CD4-positive, CD25-positive, alpha-beta regulatory T cell (primary cell): ENCODE measurements around the gene NFATC2. TPM values are rescaled to one million over a fixed set of nuclear protein-coding genes. Genes with fewer than 3 reads are reported as not detected.

Experiments
- ATAC-seq, 2 donors: fragments of 150-1000 bp; cut with Tn5 transposase; one replicate each; pipeline ENCODE4 v1.10.0; 2021; ENCODE audit warnings: low read depth in 2 of 2, moderate number of reproducible peaks in 2 of 2, moderate library complexity in 1 of 2
- DNase-seq, 3 donors: peaks; one replicate each; pipeline versions ENCODE4 v3.0.0 to v3.0.0-alpha.2; 2012 to 2022; ENCODE audit warnings: mixed read lengths in 1 of 3
- H3K27ac ChIP-seq: one replicate; pipeline ENCODE4 v1.7.0; 2013; ENCODE audit warnings: mild to moderate bottlenecking, low read length; ENCODE audit not compliant: insufficient read depth, poor library complexity, severe bottlenecking
- H3K27me3 ChIP-seq: one replicate; pipeline ENCODE4 v1.7.0; 2013; ENCODE audit warnings: low read length; ENCODE audit not compliant: control insufficient read depth, insufficient read depth
- H3K36me3 ChIP-seq: one replicate; pipeline ENCODE4 v1.7.0; 2013; ENCODE audit warnings: mild to moderate bottlenecking, low read length, moderate library complexity; ENCODE audit not compliant: control insufficient read depth, insufficient read depth
- H3K4me1 ChIP-seq: 2 replicates; pipeline ENCODE4 v1.7.0; 2013; ENCODE audit warnings: mild to moderate bottlenecking, low read length; ENCODE audit not compliant: insufficient read depth, control insufficient read depth, poor library complexity, severe bottlenecking
- H3K4me3 ChIP-seq: one replicate; pipeline ENCODE4 v1.7.0; 2013; ENCODE audit warnings: low read depth, mild to moderate bottlenecking, low read length, moderate library complexity
- H3K9me3 ChIP-seq, 2 experiments: 1 replicate in 1 of 2; 2 replicates in 1 of 2; pipeline ENCODE4 v1.7.0; 2013; ENCODE audit warnings: low read length in 2 of 2, mild to moderate bottlenecking in 1 of 2, moderate library complexity in 1 of 2; ENCODE audit not compliant: control insufficient read depth in 2 of 2
- H3K27ac Mint-ChIP-seq, 3 donors: one replicate each; pipeline ENCODE4 v1.8.0; 2020 to 2022; ENCODE audit warnings: mild to moderate bottlenecking in 3 of 3, mixed read lengths in 3 of 3, moderate library complexity in 2 of 3
- H3K27me3 Mint-ChIP-seq: one replicate; pipeline ENCODE4 v1.8.0; 2022; ENCODE audit warnings: mild to moderate bottlenecking, mixed read lengths
- H3K36me3 Mint-ChIP-seq: one replicate; pipeline ENCODE4 v1.8.0; 2020; ENCODE audit warnings: mixed read lengths
- H3K4me1 Mint-ChIP-seq, 4 donors: one replicate each; pipeline ENCODE4 v1.8.0; 2020 to 2022; ENCODE audit warnings: mixed read lengths in 4 of 4, mild to moderate bottlenecking in 1 of 4
- H3K4me3 Mint-ChIP-seq, 4 donors: one replicate each; pipeline ENCODE4 v1.8.0; 2020 to 2022; ENCODE audit warnings: mild to moderate bottlenecking in 4 of 4, mixed read lengths in 4 of 4, moderate library complexity in 3 of 4
- H3K9me3 Mint-ChIP-seq, 7 donors: one replicate each; pipeline ENCODE4 v1.8.0; 2020 to 2022; ENCODE audit warnings: mixed read lengths in 7 of 7, mild to moderate bottlenecking in 3 of 7, moderate library complexity in 2 of 7
- polyA plus RNA-seq, 4 donors: library from polyadenylated mRNA; unstranded; fragments of 300-500 nt; fragmentation: Illumina TruSeq; gene quantifications; one replicate each; pipeline ENCODE4 v1.2.3, GENCODE V29; 2021
- total RNA-seq: library from RNA; stranded (reverse); gene quantifications from one replicate; pipeline ENCODE4 v1.2.3, GENCODE V29; 2022

The NFATC2 gene
- total and polyA plus RNA-seq, 5 donors from 2014 or later, result 11.0 to 56.8 (median 14.2) TPM

- Mint-ChIP-seq H3K27ac (peak overlapping the region; percentile 27 to 73 (median 72)), H3K4me3 (no peak overlapping the region), H3K4me1 (peaks cover 17 to 27% (median 24%) of the 10 kb centered on the region in 4 donors)
Observed at GRCh38 chr20:51470499-51470820, 72.1 kb downstream of the NFATC2 start.

GRCh38 chr20:51469578-51470498 lies 72.7 kb downstream of the NFATC2 start:
- no peaks in the 10 kb centered on the region for H3K27me3 Mint-ChIP-seq
- ATAC-seq, result no peak
- Histone ChIP-seq H3K4me3 (no peak overlapping the region), H3K4me1 (peaks cover 4% of the 10 kb centered on the region), H3K27ac (no peak overlapping the region), H3K36me3 (peaks cover 87% of the 10 kb centered on the region), H3K9me3 (no peaks in the 10 kb centered on the region), H3K27me3 (no peaks in the 10 kb centered on the region)
- no peak overlapping the region for H3K4me3 Mint-ChIP-seq
- H3K9me3 Mint-ChIP-seq, result no peaks in the 10 kb centered on the region
- DNase-seq, result no peak
- H3K36me3 Mint-ChIP-seq, result peaks cover 45% of the 10 kb centered on the region
- peaks cover 17 to 27% (median 25%) of the 10 kb centered on the region in 4 donors for H3K4me1 Mint-ChIP-seq
- peak overlapping the region; percentile 10 to 73 (median 27) for H3K27ac Mint-ChIP-seq

More at GRCh38 chr20:51470499-51470820, 72.1 kb downstream of the NFATC2 start:
- no peaks in the 10 kb centered on the region for H3K27me3 Mint-ChIP-seq
- ATAC-seq (no peak), DNase-seq (no peak)
- no peak overlapping the region for H3K27ac ChIP-seq
- peaks cover 88% of the 10 kb centered on the region for H3K36me3 ChIP-seq
- no peaks in the 10 kb centered on the region for H3K9me3 Mint-ChIP-seq
- H3K9me3 ChIP-seq, result no peaks in the 10 kb centered on the region
- peaks cover 46% of the 10 kb centered on the region for H3K36me3 Mint-ChIP-seq
- no peaks in the 10 kb centered on the region for H3K27me3 ChIP-seq
- no peak overlapping the region for H3K4me3 ChIP-seq
- H3K4me1 ChIP-seq, result peaks cover 4% of the 10 kb centered on the region

- Histone ChIP-seq H3K9me3 (no peaks in the 10 kb centered on the region), H3K4me3 (no peak overlapping the region), H3K36me3 (peaks cover 79% of the 10 kb centered on the region), H3K27ac (no peak overlapping the region), H3K4me1 (peaks cover 4% of the 10 kb centered on the region), H3K27me3 (no peaks in the 10 kb centered on the region)
- ATAC-seq (no peak), DNase-seq (no peak)
- H3K36me3 Mint-ChIP-seq, result peaks cover 41% of the 10 kb centered on the region
- H3K4me1 Mint-ChIP-seq, result peaks cover 17 to 27% (median 25%) of the 10 kb centered on the region in 4 donors
- no peak overlapping the region for H3K4me3 Mint-ChIP-seq
- H3K27me3 Mint-ChIP-seq, result no peaks in the 10 kb centered on the region
- peak overlapping the region in 2 of 3 donors; percentile 4 to 73 for H3K27ac Mint-ChIP-seq
- H3K9me3 Mint-ChIP-seq, result no peaks in the 10 kb centered on the region
Observed at GRCh38 chr20:51469046-51469445, 73.5 kb downstream of the NFATC2 start.

GRCh38 chr20:51468636-51469035 lies 73.9 kb downstream of the NFATC2 start:
- peaks cover 17 to 28% (median 27%) of the 10 kb centered on the region in 4 donors for H3K4me1 Mint-ChIP-seq
- H3K36me3 ChIP-seq, result peaks cover 79% of the 10 kb centered on the region
- H3K4me3 ChIP-seq, result no peak overlapping the region
- H3K36me3 Mint-ChIP-seq, result peaks cover 41% of the 10 kb centered on the region
- no peaks in the 10 kb centered on the region for H3K9me3 Mint-ChIP-seq
- no peak overlapping the region for H3K27ac Mint-ChIP-seq
- H3K27me3 ChIP-seq, result no peaks in the 10 kb centered on the region
- ATAC-seq, result no peak
- H3K27me3 Mint-ChIP-seq, result no peaks in the 10 kb centered on the region
- DNase-seq, result no peak
- no peak overlapping the region for H3K27ac ChIP-seq
- H3K9me3 ChIP-seq, result no peaks in the 10 kb centered on the region
- no peak overlapping the region for H3K4me3 Mint-ChIP-seq
- peaks cover 4% of the 10 kb centered on the region for H3K4me1 ChIP-seq

GRCh38 chr20:51467956-51468626 lies 74.4 kb downstream of the NFATC2 start:
- peaks cover 79% of the 10 kb centered on the region for H3K36me3 ChIP-seq
- H3K27ac ChIP-seq, result no peak overlapping the region
- Mint-ChIP-seq H3K36me3 (peaks cover 37% of the 10 kb centered on the region), H3K9me3 (no peaks in the 10 kb centered on the region), H3K4me3 (no peak overlapping the region), H3K27ac (no peak overlapping the region), H3K4me1 (peaks cover 17 to 29% (median 28%) of the 10 kb centered on the region in 4 donors), H3K27me3 (no peaks in the 10 kb centered on the region)
- H3K4me3 ChIP-seq, result no peak overlapping the region
- H3K4me1 ChIP-seq, result peaks cover 4% of the 10 kb centered on the region
- no peaks in the 10 kb centered on the region for H3K9me3 ChIP-seq
- H3K27me3 ChIP-seq, result no peaks in the 10 kb centered on the region
- DNase-seq, result no peak
- ATAC-seq, result no peak

GRCh38 chr20:51463998-51464397 lies 78.5 kb downstream of the NFATC2 start:
- H3K36me3 ChIP-seq, result peaks cover 67% of the 10 kb centered on the region
- no peak overlapping the region for H3K27ac ChIP-seq
- no peak overlapping the region for H3K4me3 ChIP-seq
- no peaks in the 10 kb centered on the region for H3K27me3 Mint-ChIP-seq
- no peak overlapping the region for H3K4me3 Mint-ChIP-seq
- no peaks in the 10 kb centered on the region for H3K4me1 ChIP-seq
- H3K36me3 Mint-ChIP-seq, result peaks cover 30% of the 10 kb centered on the region
- H3K27ac Mint-ChIP-seq, result peak overlapping the region; percentile 24 to 84 (median 42)
- H3K9me3 ChIP-seq, result no peaks in the 10 kb centered on the region
- ATAC-seq, result no peak
- no peaks in the 10 kb centered on the region for H3K27me3 ChIP-seq
- peaks cover 5 to 13% (median 10%) of the 10 kb centered on the region in 4 donors for H3K4me1 Mint-ChIP-seq
- peaks cover 0 to 2% (median 0%) of the 10 kb centered on the region in 7 donors for H3K9me3 Mint-ChIP-seq
- DNase-seq, result no peak

GRCh38 chr20:51463560-51463959 lies 79.0 kb downstream of the NFATC2 start:
- Mint-ChIP-seq H3K27me3 (no peaks in the 10 kb centered on the region), H3K9me3 (peaks cover 0 to 2% (median 0%) of the 10 kb centered on the region in 7 donors), H3K4me3 (no peak overlapping the region), H3K27ac (peak overlapping the region; percentile 24 to 84 (median 42)), H3K36me3 (peaks cover 32% of the 10 kb centered on the region), H3K4me1 (peaks cover 5 to 13% (median 10%) of the 10 kb centered on the region in 4 donors)
- no peaks in the 10 kb centered on the region for H3K4me1 ChIP-seq
- DNase-seq (no peak), ATAC-seq (no peak)
- no peak overlapping the region for H3K4me3 ChIP-seq
- H3K36me3 ChIP-seq, result peaks cover 67% of the 10 kb centered on the region
- H3K9me3 ChIP-seq, result no peaks in the 10 kb centered on the region
- no peaks in the 10 kb centered on the region for H3K27me3 ChIP-seq
- no peak overlapping the region for H3K27ac ChIP-seq
